ENCODE measurements around the gene GALNT5.
"Not testable (repeated sequence)": the region's sequence is repeated elsewhere in the genome, so short reads cannot be mapped to it uniquely, and the experiment has no call there.

Gene GALNT5

DNA sequence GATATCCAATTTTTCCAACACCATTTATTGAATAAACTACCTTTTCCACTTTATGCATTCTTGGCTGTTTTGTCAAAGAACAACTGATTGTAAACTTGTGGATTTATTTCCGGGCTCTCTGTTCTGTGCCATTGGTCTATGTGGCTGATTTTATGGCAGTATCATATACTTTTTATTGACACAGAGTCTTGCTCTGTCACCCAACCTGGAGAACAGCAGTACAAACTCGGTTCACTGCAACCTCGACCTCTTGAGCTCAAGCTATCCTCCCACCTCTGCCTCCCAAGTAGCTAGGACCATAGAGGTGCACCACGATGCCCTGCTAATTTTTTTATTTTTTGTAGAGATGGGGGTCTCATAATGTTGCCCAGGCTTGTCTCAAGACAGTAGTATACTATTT is 6.7 kb upstream of the GALNT5 start:
- DNase-seq: no peak

DNA sequence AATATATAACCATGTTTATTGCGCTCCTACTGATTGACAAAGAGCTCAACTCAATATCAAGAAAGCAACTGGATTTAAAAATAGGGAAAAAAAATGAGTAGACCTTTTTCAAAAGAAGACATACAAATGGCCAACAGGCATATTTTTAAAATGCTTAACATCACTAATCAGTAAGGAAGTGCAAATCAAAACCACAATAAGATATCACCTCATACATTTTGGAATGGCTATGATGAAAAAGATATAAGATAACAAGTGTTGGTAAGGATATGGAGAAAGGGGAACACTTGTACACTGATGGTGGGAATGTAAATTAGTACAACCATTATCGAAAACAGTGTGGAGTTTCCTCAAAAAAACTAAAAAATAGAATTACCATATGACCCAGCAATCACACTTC is 5.6 kb upstream of the GALNT5 start:
- DNase-seq: no peak

GRCh38 chr2:157252529-157252928 is 5.0 kb upstream of the GALNT5 start:
- no peak for DNase-seq

DNA sequence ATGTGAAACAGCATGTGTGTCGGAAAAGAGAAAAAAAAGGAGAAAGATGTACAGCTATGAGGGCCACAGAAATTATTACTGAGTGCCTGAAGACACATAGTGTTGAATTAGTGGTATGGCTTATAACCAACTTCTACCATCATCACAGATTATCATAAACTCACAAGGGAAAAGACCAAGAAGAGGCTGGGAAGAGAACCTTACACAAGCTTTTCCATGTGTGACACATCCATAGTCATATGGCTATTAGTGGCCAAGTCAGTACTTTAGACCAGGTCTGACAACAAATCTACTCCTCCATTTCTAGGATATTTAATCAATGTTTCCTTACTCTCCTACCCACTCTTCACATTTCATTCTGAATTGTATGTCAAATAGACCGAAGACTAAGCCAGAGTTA is 3.5 kb upstream of the GALNT5 start:
- no peak for DNase-seq

GRCh38 chr2:157255746-157256145 is 1.8 kb upstream of the GALNT5 start:
- DNase-seq: no peak

DNA sequence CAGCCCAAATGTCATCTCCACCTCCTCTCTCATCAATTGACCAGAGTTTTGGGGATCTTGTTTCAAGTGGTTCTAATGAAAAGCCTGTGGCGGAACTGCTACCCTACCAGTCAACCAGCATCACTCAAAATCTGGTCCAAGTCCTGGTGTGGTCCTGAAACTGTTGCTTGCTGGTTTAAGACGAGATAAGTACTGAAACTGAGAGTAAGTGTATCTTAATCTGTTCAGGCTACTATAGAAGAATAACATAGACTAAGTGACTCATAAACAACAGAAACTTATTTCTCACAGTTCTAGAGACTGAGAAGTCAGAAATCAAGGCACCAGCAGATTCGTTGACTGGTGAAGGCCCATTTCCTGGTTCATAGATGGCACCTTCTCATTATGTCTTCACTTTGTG is 879 bp upstream of the GALNT5 start:
- DNase-seq: no peak

GRCh38 chr2:157258520-157259326 is 1.2 kb downstream of the GALNT5 start:
- DNase-seq: no peak

- no peak for DNase-seq
These were observed 1.9 kb downstream of the GALNT5 start for GRCh38 chr2:157259386-157259785.

DNA sequence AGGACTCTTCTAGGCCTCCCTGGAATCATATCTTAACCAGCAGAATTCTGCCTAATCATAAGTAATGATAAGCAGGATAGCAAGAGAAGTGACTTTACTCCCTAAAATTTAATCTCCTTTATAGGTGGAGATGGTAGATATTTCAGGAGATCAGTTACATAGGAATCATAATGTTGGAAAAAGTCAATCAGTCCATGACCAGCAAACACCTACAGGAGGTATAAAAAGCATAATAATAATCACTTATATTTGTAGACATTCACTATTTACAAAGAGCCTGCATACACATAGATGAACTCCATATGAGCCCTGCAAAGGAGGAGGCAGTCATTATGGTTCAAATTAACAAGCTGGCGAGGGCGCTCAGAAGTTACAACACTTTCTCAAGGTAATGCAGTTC is 2.5 kb downstream of the GALNT5 start:
- no peak for DNase-seq

DNA sequence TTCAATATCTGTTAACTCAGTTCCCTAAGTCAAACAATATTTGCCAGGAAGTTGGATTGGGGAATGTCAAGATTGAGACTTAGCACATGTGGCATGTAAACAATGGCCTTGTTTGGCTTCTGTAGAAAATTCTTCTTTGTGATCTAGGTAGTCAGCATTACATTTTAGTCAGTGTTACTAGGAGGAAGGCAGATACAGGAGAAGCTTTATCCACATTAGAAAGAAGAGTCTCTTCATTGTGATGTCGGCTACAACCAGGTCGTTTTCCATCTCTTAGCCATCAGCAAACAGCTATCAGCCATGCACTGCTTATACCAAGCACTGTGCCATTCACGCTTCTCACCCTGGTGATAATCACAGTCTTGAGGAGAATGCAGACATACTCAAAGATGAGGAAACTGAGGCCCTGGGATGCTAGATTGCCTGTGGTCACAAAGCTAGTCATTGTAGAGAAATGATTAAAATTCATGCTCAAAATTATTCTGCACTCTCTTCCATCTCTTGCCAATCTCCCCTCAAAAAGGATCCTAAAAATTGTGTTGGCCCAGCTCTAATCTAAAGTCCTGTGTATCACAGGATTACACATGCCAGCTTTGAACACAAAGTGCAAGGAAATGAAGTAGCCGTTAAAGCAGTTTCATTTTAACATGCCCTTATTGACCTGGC is 3.2 kb downstream of the GALNT5 start:
- no peak for DNase-seq

- no peak for DNase-seq
These were observed 3.8 kb downstream of the GALNT5 start for GRCh38 chr2:157261199-157261782.

DNA sequence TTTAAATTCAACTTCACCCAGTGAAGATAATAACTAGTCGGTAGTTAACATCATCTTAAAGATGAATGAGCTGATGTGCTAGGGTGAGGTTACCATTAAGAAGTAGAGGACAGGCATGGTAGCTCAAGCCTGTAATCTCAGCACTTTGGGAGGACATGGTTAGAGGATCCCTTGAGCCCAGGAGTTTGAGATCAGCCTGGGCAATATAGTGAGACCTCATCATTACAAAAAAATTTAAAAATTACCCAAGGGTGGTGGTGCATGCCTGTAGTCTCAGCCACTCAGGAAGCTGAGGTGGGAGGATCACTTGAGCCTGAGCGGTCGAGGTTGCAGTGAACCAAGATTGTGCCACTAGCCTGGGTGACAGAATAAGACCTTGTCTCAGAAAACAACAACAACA is 4.7 kb downstream of the GALNT5 start:
- no peak for DNase-seq

GRCh38 chr2:157264099-157264498 is 6.6 kb downstream of the GALNT5 start:
- no peak for DNase-seq

DNA sequence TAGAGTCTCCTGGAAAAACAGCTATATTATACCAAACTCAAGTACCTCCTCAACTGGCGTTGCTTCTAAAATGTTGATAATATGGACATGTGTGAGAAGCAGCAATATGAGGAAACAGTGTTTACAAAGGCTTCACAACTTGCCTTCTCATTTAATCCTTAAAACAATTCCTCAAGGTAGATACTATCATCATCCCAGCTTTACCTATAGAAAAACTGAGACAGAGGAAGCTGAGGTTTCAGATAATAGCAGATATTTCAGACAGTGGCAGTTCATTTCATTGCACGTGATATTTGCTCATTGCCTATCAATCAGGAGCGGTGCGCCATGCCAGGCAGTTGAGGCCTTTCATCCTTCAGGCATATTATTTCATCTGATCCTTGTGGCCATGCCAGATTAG is 8.3 kb downstream of the GALNT5 start:
- DNase-seq: no peak

GRCh38 chr2:157267476-157267875 is 10.0 kb downstream of the GALNT5 start:
- no peak for DNase-seq

GRCh38 chr2:157269060-157269459 is 11.6 kb downstream of the GALNT5 start:
- DNase-seq: no peak

DNA sequence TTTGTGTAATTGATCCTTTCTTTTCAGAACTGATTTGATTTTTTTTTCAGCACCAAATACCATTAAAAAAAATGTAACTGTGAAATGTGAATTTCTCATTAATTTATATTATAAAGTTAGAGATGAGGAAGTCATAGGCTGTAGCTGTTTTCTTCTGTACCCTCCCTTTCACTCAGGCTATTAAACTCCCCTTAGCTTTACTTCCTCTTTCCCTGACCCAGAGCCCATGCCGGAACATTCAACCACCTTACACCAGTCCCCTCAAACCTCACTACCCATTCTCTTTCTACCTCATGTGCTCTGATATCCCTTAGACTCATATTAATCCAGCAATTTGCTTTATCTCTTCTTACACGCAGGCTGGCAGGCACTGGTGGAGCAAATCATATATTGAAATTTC is 12.4 kb downstream of the GALNT5 start:
- DNase-seq: no peak

GRCh38 chr2:157271590-157272203 is 14.2 kb downstream of the GALNT5 start:
- no peak for DNase-seq

DNA sequence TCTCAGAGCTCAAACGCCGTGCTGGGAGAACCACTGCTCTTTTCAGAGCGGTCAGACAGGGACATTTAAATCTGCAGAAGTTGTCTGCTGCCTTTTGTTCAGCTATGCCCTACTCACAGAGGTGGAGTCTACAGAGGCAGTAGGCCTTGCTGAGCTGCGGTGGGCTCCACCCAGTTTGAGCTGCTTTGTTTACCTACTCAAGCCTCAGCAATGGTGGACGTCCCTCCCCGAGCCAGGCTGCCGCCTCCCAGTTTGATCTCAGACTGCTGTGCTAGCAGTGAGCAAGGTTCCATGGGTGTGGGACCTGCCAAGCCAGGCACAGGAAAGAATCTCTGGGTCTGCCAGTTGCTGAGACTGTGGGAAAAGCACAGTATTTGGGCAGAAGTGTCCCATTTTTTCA is 21.8 kb downstream of the GALNT5 start:
- DNase-seq: not testable (repeated sequence)

- no peak for DNase-seq
These were observed 23.8 kb downstream of the GALNT5 start for GRCh38 chr2:157281316-157281715.

DNA sequence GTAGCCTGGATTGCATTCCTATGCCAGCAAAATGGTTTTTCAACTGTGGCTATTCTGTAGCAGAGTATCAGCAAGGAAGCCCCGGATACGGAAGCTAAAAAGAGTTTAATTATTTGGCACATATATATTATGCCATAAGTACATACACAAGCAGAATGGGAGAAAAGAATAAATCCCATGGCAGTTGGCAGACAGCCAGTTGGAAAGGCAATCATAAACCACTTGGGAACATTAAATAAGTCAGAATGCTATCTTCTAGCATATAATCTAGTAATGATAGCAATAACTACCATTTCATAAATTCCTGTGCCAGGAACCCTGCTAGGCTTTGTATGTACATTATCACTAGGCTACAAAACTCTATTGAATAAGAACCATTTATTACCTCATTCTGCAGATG is 26.0 kb downstream of the GALNT5 start:
- DNase-seq: no peak

DNA sequence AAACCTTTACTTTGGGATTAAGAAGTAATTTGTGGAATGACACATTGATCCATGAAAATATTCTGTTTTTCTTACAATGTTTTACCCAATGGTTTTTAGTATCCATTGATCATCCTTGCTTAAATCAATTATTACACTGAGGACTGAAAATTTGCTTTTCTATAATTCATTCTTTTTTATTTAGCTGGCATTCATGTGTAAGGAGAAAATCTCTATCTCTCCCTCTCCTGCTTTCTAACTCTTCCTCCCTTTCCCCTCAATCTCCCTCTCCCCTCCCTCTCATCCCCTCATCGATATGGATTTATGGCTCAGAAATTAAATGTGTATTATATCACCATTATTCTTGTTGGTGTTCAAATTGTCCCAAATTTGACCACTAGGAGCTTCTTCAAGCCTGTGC is 29.7 kb downstream of the GALNT5 start:
- no peak for DNase-seq

DNA sequence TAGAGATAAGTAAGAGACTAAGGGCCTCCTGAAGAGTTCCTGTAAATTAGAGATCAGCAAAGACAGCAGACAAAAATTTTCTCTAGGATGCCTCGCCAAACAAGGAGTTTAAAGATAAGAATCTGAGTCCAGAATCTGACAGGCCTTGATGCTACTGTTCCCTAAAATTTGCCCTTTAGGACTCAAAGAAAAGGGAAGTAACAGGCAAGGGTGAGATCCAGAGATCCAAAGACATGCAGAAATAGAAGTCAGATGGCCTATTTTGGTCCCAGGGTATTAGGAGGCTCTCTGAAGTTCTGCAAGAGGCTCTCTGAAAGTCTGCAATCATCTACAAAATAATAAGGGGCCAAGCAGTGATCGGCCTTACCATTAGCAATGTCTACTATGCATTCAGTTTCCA is 33.0 kb downstream of the GALNT5 start:
- DNase-seq: no peak

DNA sequence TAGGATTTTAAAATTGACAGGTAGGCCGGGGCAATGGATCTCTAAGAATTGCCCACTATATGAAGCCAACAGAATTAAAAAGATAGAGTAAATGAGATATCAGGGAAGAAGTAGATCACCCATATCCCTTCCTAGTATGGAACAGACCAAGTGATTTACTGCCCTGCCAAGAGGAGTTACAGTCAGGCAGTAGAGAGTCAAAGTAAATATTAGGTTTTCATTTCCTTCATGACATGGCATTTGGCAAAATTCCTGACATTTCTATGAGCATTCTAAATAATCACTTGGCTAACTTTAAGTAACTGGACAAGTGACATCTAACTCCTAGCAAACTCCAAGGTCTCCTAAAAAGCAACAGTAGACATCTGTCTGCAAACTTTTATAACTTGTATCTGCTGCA is 33.5 kb downstream of the GALNT5 start:
- no peak for DNase-seq
